Medulla oblongata (tissue), 1 donor: ENCODE results near the gene CWF19L2.
"Not testable (repeated sequence)": the region's sequence is repeated elsewhere in the genome, so short reads cannot be mapped to it uniquely, and the experiment has no call there.

ENCODE experiments used
- DNase-seq: peaks from one replicate; pipeline ENCODE4 v3.0.0-alpha.2; 2015; ENCODE audit errors: extremely low spot score

Gene CWF19L2

DNA sequence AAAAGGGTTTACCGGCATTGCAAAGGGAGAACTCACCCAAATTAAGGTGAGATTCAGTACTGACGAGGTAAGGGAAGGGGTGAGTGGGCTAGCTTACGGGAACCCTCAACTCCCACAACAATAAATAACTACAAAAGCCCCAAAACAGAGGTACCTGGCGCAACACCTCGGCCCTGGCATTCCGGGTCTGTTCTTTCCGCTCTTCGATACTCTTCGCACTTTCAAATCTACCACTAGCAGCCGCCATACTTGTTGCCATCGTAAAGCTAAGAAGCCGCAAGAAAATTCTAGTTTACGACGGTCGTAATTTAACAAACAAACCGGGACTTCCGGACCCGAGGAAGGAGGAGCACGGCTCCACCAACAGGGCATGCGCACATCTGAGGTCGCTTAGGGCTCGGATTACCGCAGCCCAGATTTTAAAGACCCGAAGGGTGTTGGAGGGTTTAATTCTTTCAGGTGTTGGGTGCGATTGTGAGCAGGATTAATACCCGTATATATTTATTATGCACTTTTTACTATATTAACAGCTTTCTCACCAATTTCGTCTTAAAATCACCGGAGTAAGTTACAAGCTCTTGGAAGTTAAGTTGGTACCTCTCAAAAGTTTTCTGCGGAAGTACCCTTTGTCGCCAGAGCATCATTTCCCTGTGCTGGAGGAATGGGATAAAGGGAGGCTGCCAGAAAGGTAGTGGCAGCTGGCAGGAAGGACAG lies at the start of gene CWF19L2:
TSS of gene CWF19L2 (minus strand) at position 268 of the 714 bp plus-strand sequence. CDS start at position 259, 9 bp downstream.
- DNase-seq, result peak; percentile 97

DNA sequence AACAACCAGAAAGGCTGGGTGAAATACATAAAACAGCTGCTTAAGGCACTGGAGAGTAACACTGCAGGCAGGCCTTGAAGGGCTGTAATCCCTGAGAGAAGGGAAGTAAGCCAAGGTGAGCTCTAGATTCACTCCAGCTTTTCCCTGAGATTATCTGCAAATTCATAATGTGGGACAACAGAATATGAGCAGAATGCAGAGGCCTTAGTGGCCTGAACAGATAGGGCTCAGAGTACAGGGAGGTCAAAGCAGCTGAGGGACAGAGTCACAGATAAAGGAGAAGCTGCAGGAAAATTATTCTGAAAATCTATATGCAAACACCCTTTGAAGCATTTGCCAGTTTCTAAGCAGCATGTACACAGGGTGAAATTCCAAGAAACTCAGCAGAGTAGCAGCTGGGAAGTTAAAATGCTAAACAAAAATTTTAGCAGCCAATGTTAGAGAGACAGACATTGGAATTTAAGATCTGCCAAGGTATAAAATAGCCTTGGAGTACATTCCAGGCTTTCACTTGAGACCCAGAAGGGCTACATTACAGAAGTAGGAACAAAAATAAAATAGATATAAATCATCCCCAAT lies 48.1 kb upstream of the CWF19L2 start:
- DNase-seq, result no peak

DNA sequence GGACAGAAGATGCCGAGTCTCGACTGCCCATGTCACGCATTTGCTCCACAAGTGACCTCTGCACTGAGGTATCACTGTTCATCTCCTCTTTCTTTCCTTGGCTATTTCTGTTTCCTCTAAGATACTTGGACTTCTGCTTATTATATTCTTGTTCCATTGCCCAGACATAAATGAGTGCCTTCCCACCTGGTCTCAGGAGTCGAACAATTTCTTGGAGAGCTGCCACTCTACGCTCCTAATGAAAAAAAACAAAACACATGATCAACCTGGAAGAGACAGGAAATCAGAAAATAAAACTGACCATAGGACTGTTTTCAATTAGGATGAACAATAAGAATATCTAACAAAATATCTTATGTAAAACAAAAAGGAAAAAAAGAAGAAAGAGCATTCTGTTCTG lies 47.4 kb upstream of the CWF19L2 start:
- DNase-seq, result no peak

DNA sequence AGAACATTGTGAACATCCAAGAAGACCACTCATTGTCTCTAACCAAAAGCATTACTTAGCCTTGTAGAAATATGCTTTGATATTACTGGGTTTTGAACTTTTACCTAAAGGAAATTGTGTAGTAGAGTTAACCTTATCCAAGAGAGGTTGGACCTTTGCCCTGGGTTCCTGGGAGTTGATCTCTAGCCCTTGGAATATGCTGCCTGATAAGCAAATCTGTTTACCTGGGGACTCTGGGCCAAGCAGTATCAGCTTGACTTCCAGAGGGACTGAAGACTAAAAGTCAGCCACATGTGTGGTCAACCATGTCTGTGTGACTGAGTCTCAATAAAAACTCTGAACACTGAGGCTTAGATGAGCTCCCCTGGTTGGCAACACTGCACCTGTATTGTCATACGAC lies 44.1 kb upstream of the CWF19L2 start:
- no peak for DNase-seq

DNA sequence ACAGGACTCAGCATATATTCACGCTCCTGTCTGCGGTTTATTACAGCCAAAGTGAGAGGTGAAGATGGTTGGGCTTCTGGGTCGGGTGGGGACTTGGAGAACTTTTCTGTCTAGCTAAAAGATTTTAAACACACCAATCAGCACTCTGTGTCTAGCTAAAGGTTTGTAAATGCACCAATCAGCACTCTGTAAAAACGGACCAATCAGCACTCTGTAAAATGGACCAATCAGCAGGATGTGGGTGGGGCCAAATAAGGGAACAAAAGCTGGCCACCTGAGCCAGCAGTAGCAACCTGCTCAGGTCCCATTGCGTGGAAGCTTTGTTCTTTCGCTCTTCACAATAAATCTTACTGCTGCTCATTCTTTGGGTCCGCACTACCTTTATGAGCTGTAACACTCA lies 39.7 kb upstream of the CWF19L2 start:
- not testable (repeated sequence) for DNase-seq

DNA sequence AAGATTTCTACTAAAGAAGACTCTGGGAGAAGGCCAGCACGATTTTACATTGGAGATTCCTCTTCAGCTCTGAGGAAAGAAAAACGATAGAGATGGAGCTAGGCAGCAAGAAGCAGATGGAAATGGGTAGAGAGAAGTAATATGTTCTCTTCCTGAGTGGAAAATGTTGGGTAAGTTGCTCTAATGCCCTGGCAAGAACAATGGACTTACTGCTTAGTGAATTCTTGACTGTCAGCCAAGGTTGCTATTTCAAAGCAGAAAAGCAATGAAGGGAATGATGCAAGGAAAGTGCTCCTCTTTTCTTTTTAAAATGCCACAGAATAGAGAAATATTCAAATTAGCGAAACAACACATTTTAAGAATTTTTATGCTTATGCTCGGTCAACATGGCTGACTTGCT lies 38.4 kb upstream of the CWF19L2 start:
- DNase-seq, result peak; percentile 49

DNA sequence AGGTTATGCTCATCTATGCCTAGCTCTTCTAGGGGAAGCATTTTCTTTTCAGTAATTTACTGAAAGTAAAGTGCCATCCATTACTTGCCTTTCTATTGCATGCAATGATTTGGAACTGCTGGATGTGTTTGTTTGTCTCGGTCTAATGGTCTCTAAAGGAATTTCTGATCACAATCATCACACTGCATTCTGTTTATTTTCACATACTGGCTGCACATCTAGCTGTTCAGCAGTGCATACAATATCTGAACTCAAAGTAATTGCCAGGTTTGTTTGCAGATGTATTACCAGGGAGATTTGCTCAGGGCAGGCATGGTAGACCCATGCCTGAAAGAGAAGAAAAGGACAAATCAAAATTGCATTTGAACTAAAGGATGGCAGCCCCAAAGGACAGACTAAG lies 36.4 kb upstream of the CWF19L2 start:
- no peak for DNase-seq

DNA sequence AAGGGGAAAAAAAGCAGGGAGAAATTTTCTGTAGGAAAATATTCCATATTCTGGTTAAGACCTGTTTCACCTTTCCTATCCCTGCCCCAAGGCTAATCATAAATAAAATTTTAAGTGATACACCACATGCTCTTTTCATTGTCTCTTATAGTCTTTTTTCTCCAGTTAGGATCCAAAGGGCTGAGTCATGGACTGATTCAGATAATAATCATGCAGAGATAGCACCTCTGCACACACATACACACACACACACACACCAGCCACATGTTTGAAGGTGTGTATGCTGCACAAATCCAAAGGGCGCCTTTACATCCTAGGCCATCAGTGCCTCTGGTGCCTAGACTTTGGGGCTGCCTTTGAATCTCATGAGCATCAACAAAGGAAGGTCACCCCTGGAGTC lies 35.5 kb upstream of the CWF19L2 start:
- no peak for DNase-seq

DNA sequence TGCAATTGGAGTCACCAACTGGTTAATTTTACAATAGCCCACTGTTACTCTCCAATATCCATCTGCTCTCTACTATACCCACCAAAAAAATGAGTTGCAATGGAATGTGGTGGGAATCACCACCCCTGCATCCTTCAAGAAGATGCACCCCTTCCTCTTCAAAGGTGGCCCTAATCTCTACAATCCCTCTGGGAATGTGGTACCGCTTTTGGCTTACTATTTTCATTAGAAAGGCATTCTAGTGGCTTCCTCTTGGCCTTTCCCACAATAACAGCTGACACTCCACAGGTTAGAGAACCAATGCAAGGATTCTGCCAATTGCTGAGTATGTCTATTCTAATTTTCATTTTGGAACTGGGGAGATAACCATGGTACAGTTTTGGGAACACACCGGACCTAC lies 33.2 kb upstream of the CWF19L2 start:
- DNase-seq, result no peak

DNA sequence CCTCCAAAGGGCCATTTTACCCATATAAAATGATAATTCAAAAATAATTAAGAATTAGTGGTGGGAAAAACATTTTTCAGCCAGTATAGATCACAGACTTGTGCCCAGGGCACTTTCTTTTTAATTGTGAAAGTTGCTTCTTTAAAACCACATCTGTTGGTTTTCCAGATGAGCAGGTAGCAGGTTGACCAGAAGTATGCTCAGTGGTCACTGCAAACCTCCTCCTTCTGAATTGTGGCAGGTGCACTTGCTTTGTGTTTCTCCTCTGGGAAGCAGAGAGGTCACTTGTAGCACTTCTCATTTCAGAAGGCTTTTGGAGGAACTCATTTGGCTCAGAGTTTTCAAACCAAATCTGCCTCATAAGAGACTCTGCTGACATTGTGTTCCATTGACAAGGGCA lies 24.6 kb upstream of the CWF19L2 start:
- DNase-seq, result no peak

DNA sequence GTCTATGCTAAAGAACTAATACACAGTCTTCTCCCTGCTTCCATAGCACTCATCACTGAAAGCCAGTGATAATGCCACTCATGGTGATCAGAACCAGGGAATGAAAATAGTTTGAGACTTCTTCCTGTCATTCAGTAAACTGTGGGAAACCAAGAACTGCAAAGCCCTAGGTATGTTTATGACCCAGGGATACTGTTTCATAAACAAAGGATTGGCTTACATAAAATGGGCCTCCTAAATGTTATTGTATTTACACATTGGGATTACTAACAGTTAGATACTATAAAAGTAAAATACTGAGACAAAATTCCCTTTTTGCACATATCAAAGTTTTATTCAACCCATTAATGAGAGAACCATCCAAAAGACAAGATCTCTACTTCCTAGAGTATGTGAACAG lies 21.3 kb upstream of the CWF19L2 start:
- DNase-seq, result no peak

DNA sequence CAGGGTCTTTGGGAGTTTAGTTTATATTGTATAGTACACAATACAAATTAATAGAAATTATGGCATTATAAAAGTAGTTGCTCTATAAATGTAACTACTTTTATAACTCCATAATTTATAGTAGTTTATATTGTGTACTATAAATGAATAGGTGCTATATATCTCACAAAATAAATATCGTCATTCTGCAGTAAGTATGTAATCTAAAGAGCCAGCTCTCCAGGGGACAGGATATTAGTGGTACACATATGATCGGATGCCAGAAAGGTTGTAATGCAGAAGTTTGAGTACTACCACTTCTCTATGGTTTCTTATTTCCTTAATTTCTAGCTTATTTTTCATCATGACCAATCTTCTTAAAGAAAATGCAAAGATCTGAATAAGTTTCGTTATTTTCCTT lies 20.2 kb upstream of the CWF19L2 start:
- no peak for DNase-seq

DNA sequence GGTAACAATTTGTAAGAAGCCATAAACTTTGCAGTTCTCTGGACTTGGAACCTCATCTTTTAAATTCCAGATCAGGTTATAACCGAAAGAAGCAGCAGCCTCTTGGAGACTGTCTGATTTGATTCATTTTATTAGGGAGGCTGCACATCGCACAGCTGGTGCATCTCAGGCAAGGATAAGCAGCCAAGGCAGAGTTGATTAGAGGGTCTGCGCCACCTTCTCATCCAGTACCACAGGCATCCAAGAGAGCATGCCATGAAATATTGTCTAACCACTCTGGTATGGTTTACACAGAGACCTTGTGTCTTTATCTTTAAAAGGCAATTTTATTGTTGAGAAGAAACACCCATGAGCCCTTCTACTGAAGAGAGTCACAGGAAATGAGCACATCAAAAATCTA lies 16.2 kb upstream of the CWF19L2 start:
- no peak for DNase-seq

DNA sequence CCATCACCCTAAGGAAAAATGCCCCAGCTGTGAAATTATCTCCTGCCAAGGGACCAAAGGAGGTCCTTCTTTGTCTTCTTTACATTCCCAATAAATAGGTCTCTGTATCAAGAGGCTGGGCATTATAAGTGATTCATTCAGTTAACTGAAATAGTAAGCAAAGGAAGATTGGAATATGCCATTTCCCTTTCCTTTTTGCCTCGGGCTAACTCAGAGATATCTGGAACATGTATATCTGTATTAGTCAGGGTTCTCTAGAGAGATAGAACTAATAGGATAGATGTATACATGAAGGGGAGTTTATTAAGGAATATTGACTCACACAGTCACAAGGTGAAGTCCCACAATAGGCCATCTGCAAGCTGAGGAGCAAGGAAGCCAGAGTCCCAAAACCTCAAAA lies 15.3 kb upstream of the CWF19L2 start:
- no peak for DNase-seq

DNA sequence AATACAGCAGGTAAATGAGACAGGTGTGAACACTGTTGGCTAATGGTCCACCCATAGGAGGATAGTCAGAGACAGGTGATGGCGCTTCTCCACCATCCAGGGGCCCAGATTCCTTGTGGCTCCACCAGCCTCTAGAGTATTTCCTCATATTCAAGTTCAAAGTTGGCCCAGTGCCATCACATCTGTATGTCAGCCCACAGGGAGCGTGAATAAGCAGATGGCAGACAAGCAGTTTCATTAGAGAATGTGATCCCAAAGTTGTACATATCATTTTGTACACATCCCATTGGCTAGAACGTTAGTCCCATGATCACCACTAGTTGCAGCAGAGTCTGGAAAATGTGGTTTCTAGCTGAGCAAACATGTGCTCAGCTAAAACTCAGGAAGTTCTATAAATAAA lies 11.0 kb upstream of the CWF19L2 start:
- no peak for DNase-seq

DNA sequence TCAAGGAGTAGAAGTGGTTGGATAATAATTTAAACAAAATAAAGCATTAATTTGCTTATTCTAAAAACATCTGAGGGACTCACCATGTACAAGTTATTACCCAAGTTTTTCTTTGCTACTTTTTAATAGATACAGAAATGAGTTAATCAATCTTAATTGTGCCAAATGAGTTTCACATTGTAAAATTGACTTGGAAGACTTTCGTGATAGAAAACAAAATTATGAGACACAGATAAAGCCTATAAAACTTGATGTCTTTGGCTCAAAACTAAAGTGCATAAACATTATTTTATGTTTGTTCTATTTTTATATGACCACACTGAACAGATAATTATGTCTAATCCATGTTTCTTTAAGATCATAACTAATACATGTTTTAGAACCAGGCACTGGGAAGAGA lies 10.1 kb upstream of the CWF19L2 start:
- DNase-seq, result no peak

DNA sequence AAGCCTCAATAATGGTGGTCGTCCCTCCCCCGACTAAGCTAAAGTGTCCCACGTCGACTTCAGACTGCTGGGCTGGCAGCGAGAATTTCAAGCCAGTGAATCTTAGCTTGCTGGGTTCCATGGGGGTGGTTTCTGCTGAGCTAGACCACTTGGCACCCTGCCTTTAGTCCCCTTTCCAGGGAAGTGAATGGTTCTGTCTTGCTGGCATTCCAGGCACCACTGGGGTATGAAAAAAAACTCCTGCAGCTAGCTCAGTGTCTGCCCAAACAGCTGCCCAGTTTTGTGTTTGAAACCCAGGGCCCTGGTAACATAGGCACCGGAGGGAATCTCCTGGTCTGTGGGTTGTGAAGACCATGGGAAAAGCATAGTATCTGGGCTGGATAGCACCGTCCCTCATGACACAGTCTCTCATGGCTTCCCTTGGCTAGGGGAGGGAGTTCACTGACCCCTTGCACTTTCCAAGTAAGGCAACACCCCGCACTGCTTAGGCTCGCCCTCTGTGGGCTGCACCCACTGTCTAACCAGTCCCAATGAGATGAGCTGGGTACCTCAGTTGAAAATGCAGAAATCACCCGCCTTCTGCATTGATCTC lies 8.7 kb upstream of the CWF19L2 start:
- not testable (repeated sequence) for DNase-seq

DNA sequence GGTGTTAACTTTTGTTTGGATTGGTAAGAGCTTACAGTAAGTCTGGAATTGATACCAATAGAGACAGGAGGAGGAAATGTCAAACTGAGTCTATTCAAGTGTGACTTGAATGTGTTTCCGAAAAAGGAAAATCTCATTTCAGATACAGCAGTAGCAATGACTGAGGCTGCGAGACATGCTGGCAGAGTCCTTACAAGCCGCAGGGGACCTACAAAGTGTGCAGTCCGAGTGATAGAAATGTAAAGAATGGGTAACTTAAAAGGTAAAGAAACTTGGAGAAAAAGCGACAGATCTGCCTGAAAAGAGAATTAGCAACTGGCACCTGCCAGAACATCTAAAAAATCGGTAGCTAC lies 444 bp downstream of the CWF19L2 start:
- DNase-seq, result peak; percentile 28

DNA sequence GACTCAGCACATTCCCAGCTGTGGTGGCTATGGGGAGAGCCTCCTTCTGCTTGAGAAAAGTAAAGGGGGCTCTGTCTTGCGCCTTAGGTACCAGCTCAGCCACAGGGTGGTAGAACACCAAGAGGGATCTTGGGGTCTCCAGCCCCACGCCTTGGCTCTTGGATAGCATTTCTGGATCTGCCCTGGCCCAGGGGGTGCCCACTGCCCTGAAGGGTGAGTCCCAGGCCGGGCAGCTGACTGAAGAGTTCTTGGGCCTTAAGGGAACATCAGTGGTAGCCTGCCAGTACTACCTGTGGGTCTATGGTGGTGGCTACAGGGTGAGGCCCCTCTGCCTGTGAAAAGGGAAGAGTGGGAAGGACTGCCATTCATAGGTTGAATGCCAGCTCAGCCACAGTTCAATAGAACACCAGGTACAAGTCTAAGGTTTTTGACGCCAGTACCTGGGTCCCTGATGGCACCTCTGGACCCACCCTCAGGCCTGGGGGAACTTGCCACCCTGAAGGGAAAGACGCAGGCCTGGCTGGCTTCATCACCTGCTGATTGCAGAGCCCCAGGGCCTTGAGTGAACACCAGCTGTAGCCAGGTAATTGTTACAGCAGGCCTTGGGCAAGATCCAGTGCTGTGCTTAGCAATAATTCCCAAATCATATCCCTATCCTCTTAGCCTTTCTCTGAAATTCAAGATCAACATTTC lies 3.9 kb downstream of the CWF19L2 start:
- no peak for DNase-seq

DNA sequence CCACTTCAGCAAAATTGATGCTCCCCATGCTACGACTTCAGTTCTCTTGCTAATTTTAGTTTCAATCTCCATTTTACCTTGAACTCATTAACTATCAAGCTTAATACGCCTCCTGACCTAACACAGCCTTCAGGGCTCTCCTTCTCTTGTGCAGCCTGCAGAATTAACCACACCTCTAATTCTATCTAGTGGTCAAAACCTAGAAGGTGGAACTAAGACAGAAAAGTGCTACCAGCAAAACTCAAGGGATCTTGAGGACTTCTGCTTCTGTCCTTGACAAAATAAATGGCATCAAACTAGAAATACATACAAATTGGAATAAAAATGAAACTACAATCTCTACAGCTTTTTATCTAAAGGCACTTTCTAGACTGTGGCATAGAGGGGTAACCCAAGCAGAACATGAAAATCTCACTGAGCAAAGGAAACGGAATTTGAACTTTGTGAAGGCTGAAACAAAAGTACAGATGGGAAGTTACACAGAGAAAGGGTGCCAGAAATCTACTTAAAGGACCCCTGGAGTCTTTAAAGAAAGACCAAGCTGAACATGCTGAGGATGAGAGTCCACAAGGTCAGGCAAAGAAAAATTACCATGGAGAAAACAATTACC lies 10.7 kb downstream of the CWF19L2 start:
- no peak for DNase-seq

DNA sequence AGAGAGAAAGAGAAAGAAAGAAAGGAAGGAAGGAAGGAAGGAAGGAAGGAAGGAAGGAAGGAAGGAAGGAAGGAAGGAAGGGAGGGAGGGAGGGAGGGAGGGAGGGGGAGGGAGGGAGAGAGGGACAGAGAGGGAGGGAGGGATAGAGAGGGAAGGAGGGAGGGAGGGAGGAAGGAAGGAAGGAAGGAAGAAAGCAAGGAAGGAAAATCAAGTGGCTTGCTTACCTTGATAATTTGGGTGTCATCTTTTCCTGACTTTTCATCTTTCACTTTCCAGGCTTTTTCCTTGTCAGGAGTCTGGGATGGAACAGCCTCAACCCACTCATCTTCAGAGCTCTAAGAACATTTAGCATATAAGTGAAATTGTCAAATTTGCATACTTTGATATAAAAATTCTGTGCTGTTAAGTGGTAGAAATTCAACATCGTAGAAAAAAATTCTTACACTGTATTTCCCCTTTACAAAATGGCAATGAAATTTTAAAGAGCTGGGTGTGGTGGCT lies 14.9 kb downstream of the CWF19L2 start:
- no peak for DNase-seq

DNA sequence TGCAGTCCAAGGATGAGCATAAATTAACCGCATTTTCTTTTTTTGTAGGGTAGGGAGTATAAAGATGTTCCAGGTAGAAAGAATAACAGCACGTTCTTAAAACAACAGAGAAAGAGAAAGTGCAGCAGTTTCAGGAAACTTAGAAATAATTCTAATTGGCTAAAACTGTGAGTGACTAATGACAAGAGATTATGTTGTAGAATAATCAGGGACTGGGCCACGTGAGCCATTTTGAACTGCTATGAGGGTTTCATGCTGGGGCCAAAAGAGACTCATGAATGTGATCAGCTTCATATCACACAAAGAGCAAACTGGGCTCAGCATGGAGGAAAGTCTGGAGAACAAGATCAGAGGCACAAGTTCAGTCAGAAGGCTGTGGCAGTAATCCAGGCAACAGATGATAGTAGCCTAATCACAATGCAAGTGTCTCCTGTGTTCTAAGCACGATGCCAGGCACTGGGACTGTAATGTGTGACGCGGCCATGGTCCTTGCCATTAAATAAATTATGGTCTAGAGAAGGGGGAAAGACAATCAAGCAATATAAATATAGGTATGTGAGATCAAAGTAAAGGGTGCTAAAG lies 17.9 kb downstream of the CWF19L2 start:
- no peak for DNase-seq
